CD4-positive, alpha-beta T cell treated with Interleukin-17A for 1 hour (primary cell): ENCODE measurements around the gene EPM2A.

Source experiments
- DNase-seq: peaks from one replicate; pipeline ENCODE4 v3.0.0-alpha.2; 2020

The EPM2A gene

GRCh38 chr6:145668844-145669243, 66.5 kb downstream of the EPM2A start:
- DNase-seq: no peak

GRCh38 chr6:145660676-145661075, 74.6 kb downstream of the EPM2A start:
- DNase-seq: no peak

GRCh38 chr6:145656128-145656527, 79.2 kb downstream of the EPM2A start:
- no peak for DNase-seq

- no peak for DNase-seq
Observed at GRCh38 chr6:145652572-145652971, 82.7 kb downstream of the EPM2A start.

- no peak for DNase-seq
Observed at GRCh38 chr6:145651988-145652387, 83.3 kb downstream of the EPM2A start.

GRCh38 chr6:145648149-145648548, 87.2 kb downstream of the EPM2A start:
- DNase-seq: no peak

- no peak for DNase-seq
Observed at GRCh38 chr6:145647602-145648001, 87.7 kb downstream of the EPM2A start.

GRCh38 chr6:145643760-145644159, 91.6 kb downstream of the EPM2A start:
- DNase-seq: no peak

- peak; percentile 74 for DNase-seq
Observed at GRCh38 chr6:145633981-145634627, 101.2 kb downstream of the EPM2A start.

GRCh38 chr6:145632971-145633370, 102.3 kb downstream of the EPM2A start:
- DNase-seq: no peak

GRCh38 chr6:145631374-145631773, 103.9 kb downstream of the EPM2A start:
- DNase-seq: no peak

- DNase-seq: no peak
Observed at GRCh38 chr6:145630598-145630997, 104.7 kb downstream of the EPM2A start.

- DNase-seq: no peak
Observed at GRCh38 chr6:145629478-145629877, 105.8 kb downstream of the EPM2A start.

GRCh38 chr6:145627451-145627850, 107.9 kb downstream of the EPM2A start:
- no peak for DNase-seq

- DNase-seq: no peak
Observed at GRCh38 chr6:145626857-145627256, 108.5 kb downstream of the EPM2A start.

GRCh38 chr6:145623231-145623630, 112.1 kb downstream of the EPM2A start:
- no peak for DNase-seq

GRCh38 chr6:145621776-145622175, 113.5 kb downstream of the EPM2A start:
- DNase-seq: no peak

- no peak for DNase-seq
Observed at GRCh38 chr6:145620088-145620487, 115.2 kb downstream of the EPM2A start.

- DNase-seq: no peak
Observed at GRCh38 chr6:145609521-145609920, 125.8 kb downstream of the EPM2A start.

GRCh38 chr6:145608850-145609249, 126.5 kb downstream of the EPM2A start:
- DNase-seq: no peak

- no peak for DNase-seq
Observed at GRCh38 chr6:145603991-145604390, 131.3 kb downstream of the EPM2A start.

GRCh38 chr6:145603424-145603833, 131.9 kb downstream of the EPM2A start:
- no peak for DNase-seq

GRCh38 chr6:145602726-145603326, 132.5 kb downstream of the EPM2A start:
- DNase-seq: no peak

GRCh38 chr6:145601397-145601796, 133.9 kb downstream of the EPM2A start:
- DNase-seq: no peak

- no peak for DNase-seq
Observed at GRCh38 chr6:145600299-145600698, 135.0 kb downstream of the EPM2A start.
